Measurements from ENCODE around the gene MPHOSPH8.

MPHOSPH8 gene

GRCh38 chr13:19713186-19713965 is 79.9 kb downstream of the MPHOSPH8 start:
- Histone ChIP-seq H3K9me3 (no peaks in the 10 kb centered on the region), H3K4me1 (no peaks in the 10 kb centered on the region), H3K27ac (no peak overlapping the region), H3K4me3 (no peak overlapping the region), H4K20me1 (peaks cover 11% of the 10 kb centered on the region; the same call in 1 of the 2 replicates), H3K27me3 (no peaks in the 10 kb centered on the region), H3K4me2 (no peak overlapping the region), H3K9ac (no peak overlapping the region), H3K36me3 (peaks cover 65% of the 10 kb centered on the region)
- no peak for TF ChIP-seq Cebpa-rat (IDR thresholded peaks at IDR 0.05)

GRCh38 chr13:19720039-19720438 is 86.6 kb downstream of the MPHOSPH8 start:
- Histone ChIP-seq H3K4me3 (no peak overlapping the region), H3K9me3 (no peaks in the 10 kb centered on the region), H3K36me3 (peaks cover 77% of the 10 kb centered on the region), H3K27ac (no peak overlapping the region), H4K20me1 (peaks cover 53% of the 10 kb centered on the region), H3K4me2 (no peak overlapping the region), H3K27me3 (no peaks in the 10 kb centered on the region), H3K4me1 (peaks cover 5% of the 10 kb centered on the region; the same call in 1 of the 2 replicates), H3K9ac (no peak overlapping the region)
- no peak for TF ChIP-seq Cebpa-rat (IDR thresholded peaks at IDR 0.05)

All from BLaER1 (cell line).